Measurements from ENCODE around the gene TTC24.

- TF ChIP-seq CTCF (IDR thresholded peaks at IDR 0.05) (no peak), POLR2A (IDR thresholded peaks at IDR 0.05) (no peak)
These were observed 33.3 kb upstream of the TTC24 start for GRCh38 chr1:156546267-156546666.
